D721Med (cell line): Measurements from ENCODE around the gene DZIP3.
"Not testable (repeated sequence)": the region's sequence is repeated elsewhere in the genome, so short reads cannot be mapped to it uniquely, and the experiment has no call there.

Source experiments
- DNase-seq: peaks from one replicate; pipeline ENCODE4 v3.0.0; 2011; ENCODE audit warnings: low spot score; ENCODE audit not compliant: insufficient read length
- FAIRE-seq: peaks from 2 replicates; lab custom pipeline; 2011; peaks lifted over from hg19 to GRCh38; lab: Jason Lieb, UNC
- CTCF ChIP-seq: IDR thresholded peaks from 2 replicates; pipeline ENCODE4 v1.5.1; 2012; ENCODE audit warnings: mild to moderate bottlenecking, control low read depth; ENCODE audit not compliant: insufficient read depth; ENCODE audit errors: missing control alignments

Gene DZIP3

DNA sequence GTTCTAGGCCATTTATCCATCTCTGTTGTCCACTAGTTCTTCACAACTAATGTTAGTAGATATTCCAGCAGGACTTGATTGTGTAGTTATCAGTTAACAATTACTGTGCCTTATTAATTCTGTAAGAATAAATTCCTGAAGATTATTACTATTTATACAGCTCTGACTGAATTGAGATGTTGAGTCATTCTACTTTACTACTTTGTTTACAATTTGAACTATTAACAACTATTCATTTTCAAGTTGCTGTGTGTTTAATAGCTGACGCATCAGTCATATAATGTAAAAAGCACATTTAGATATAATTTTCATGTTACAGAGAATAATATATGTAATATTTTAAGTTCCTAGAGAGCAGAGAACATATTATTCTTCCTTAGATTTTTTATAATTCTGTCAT is 21.1 kb downstream of the DZIP3 start:
- FAIRE-seq: no peak
- no peak for TF ChIP-seq CTCF
- DNase-seq: no peak

GRCh38 chr3:108616090-108616489 is 26.6 kb downstream of the DZIP3 start:
- DNase-seq, FAIRE-seq: not testable (repeated sequence)

DNA sequence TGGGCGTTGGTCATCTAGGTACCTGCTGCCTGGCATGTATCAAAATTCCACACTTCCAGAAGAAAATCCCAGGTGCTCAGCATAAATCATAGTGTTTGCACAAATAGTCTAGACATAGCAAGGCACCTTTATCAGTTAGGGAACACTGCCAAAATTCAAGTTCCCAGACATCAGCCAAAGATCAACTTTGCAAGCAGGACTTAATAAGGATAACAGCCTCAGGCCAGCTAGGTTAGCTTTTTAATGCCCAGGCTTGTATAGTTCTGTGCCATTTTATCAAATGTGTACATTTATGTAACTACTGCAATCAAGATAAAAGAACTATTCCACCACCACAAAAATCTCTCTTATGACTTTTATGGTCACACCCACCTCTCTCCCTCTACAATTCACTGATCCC is 30.7 kb downstream of the DZIP3 start:
- TF ChIP-seq CTCF: no peak
- FAIRE-seq (no peak), DNase-seq (no peak)

- FAIRE-seq (no peak), DNase-seq (no peak)
- TF ChIP-seq CTCF: no peak
These were observed 34.0 kb downstream of the DZIP3 start for GRCh38 chr3:108623504-108623903.

DNA sequence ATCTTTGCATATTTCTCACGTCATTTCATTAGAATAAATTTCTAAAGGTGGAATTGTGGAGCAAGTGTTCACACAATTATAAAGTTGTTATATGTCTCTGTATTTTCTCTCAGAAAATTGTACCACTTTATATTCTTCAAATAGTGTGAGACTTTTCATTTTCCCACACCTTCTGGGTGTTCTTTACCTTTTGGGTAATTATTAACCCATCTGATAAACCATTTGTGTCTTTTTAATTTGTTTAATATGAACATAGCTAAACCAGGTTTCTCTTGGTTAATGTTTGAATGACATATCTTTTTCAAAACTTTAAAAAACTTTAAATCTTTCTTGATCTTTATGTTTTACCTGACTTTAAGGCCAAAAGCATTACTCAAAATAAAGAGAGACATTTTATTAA is 40.5 kb downstream of the DZIP3 start:
- FAIRE-seq (no peak), DNase-seq (no peak)
- TF ChIP-seq CTCF: no peak

- FAIRE-seq: no peak
- no peak for TF ChIP-seq CTCF
- no peak for DNase-seq
These were observed 53.0 kb downstream of the DZIP3 start for GRCh38 chr3:108642526-108642925.

DNA sequence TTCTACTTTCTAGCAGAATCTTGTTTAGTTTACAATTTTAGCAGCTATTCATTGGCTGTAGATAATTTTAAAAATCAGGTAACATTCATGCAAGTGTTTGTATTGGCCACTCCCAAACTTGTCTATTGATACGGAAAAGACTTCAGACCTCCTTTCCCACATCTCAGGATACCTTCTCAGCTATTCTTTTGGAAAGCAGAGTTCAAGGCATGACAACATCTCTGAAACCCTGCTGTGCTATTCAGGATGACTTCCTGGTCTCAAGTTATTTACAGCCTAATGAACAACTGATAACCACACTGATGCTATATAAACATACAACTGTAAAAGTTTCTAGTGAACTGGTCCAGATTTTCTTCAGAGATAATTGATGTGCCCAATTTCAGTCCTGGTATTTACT is 55.8 kb downstream of the DZIP3 start:
- TF ChIP-seq CTCF: no peak
- DNase-seq (no peak), FAIRE-seq (no peak)

- DNase-seq, FAIRE-seq: not testable (repeated sequence)
These were observed 66.1 kb downstream of the DZIP3 start for GRCh38 chr3:108655664-108656063.
